GM21529 (cell line): ENCODE results near the gene PEF1.

Source experiments
- ATAC-seq: cut with Tn5 transposase; IDR thresholded peaks from one replicate; pipeline ENCODE4 v1.9.1; 2021; ENCODE audit not compliant: unreplicated experiment

PEF1 gene

DNA sequence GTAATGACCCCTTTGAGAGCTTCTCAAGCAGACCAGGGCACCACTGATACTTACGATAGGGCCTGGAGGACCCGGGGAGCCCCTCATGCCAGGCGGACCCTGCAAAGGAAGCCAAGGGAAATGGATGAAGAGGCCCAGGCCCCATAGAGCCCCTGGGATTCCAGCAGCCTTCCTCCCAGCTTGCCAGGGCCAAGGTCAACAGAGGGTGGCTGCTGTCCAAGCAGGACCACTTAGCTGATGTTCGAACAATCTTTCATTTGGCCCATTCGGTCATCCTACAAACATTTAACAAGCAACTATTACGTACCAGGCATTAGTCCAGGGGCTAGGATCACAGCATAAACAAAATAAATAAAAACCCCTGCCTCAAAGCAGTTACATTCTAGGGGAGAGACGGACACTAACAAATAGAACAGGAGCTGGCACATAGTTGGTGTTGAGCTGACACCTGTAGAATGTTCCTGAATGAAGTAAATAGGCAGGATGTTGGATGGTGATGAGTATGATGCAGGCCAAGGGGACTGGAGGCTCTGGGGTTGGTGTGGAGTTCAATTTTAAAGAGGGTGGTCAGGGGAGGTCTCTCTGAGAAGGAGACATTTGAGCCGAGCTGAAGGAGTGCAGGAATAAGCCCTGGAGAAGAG, 27.0 kb upstream of the PEF1 start:
- no peak for ATAC-seq

DNA sequence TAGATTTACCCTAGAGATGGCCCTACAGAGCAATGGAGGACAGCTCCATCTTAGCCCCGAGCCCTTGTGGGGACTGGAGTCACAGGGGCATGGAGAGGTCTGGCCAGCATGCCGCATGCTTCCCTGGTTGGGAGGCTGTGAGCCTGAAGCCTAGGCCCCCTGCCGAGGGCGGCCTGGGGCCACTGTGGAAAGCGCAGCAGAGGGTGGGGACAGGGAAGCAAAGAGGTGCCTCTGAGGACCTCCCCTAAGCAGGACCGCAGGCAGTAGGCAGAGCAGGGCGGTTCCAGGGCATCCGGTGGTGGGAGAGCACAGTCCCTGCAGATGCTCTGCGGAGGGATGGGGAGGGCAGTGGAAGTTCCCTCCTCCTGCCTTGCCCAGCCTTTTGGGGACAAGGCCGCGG, 26.5 kb upstream of the PEF1 start:
- no peak for ATAC-seq

DNA sequence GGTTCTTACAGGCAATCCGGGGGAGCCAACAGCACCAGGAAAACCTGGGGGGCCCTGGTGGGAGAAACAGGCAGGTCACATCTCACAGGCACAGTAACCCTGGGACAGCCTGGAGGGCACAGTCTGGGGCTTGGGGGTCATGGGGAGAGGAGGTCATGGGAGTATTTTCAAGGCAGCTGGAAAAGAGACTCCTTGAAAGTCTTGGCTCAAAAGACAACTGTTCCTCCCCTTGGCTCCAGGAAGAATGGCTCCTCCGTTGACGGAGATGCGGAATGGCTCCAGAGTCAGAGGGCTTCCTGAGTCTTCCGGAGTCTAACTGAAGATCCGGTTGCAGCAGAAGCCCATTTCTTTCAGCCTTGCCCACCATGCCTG, 25.9 kb upstream of the PEF1 start:
- no peak for ATAC-seq

DNA sequence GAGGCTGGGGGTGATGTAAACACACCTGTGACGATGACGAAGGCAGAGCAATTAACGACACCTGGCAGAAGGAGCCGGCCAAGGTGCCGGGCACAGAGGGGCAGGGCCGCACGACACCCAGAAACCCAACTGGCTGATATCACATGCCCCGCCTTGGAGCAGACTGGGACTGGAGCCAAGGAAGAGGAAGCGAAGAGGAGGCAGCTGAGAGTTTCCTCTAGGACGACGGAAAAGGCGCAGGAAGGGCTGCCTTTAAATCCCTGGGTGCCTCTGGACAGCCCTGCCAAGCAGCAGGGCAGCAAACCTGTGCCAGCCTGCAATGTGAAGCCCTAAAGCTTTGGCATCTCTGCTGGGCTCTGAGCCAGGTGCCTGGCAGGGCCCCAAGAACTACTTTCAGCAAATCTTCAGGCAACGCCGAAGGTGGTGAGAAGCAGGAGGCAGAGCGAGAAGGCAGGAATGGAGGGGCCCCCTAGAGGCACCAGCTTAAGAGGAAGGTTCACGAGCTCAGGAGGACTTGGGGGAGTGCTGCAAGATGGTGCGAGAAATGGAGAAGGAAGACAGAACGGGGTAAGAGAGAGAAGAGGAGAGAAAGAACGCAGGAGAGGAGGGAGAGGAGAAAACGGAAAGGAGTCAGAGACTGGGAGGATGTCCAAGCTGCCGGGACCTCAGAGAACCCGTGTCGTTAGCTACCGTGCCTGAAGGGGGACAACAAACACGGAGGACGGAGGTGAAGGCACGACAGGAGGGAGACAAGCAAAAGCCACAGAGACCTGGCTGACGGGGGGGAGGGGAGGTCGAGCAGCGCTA, 25.3 kb upstream of the PEF1 start:
- no peak for ATAC-seq

DNA sequence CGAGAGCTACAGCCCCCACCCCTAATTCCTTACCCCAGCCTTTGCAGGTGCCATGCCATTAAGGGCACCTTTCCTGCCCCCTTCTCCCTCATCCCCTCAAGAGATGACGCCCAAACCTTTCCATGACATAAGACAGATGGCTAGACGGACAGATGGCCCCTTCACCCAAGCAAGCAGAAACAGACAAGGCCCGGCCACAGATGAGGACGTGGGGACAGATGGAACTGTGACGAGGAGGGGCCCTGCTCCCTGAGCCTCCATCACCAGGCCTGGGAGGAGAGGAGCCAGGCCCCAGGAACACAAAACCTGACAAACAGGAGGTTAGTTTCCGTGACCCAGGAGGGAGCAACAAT, 24.7 kb upstream of the PEF1 start:
- ATAC-seq: no peak

DNA sequence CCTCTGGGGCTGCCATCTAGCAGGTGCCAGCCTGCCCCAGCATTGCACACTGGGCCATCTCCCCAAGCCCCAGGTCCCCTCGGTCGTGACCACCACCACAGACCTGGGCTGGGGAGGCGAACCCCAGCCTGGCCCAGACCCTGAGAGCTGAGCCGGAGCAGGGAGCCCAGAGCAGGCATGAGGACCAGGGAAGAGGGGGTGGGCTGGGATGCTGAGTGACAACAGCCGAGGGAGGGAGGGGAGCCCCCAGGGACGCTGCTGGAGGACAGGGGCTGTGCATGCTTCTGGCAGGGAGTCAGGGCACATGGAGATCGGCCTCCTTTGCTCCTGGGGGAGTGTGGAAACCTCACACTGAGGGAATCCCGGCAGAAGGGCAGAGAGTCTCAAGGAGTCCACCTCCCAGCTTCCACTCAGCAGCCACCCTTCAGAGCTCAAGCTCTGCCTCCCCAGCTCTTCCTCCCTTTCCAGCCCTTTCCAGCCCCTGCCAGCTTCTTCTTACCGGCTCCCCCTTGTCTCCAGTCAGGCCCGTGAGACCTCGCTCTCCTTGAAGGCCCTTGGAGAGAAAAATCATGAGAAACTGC, 23.7 kb upstream of the PEF1 start:
- no peak for ATAC-seq

DNA sequence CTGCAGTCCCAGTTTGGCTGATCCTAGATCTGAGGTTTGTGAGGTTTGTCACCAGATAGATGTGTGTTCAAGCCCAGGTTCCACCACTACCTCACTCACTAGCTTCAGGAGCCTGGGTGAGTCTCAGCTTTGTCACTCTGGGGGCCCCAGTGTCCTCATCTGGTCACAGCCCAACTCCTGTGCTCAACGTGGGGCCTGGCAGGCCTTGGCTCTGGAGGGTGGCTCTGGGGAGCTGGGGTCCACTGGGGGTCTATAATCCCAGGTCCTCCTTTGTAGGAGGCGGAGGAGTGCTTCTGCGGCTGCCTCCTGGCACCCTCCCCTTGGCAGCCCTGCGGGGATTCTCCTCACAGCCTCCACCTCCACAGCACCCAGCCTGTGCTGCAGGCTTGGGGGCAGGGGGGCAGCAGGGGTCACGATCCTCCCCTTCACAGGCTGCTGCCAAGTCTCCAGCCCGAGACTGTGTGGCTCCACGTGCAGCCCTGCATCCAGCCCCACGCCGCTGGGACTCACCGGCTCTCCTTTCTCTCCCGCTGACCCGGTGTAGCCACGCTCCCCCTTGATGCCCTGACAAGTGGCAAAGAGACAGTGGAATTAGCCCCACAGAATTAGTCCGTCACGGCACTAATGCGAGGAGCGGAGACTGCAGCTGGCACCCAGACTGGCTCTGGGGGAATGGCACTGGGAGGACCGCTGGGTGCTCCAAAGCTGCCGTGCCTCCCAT, 22.5 kb upstream of the PEF1 start:
- ATAC-seq: no peak

DNA sequence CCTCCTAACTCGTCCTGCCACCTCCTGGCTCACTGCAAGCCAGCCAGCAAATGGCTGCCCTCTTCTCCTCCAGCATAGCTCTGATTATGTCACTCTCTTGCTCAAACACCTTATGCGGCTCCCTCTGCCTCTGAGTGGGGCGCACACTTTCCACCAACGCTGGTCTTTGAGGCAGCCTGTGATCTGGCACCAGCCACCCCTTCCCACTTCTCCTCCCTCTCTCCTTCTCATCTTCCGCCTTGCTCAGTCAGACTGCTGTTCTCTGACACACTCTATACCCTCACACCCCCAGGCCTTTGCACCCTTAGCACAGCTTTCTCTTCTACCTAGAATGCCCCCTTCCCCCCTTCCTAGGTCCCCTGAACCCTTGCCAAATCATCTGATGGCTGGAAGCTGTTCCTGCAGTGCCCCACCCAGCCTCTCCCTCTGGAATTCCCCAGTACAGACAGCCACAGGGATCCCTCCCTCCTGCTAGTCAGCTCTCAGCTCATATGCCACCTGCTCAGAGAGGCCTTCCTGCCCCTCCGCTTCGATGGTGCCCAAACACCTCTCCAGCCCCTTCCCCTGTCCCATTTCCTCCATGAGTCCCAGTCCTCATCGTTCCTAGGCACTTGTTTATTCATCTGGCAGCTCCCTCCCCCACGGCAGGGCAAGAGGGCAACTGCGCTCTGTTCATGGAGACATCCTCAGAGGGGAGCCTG, 21.7 kb upstream of the PEF1 start:
- ATAC-seq: no peak

DNA sequence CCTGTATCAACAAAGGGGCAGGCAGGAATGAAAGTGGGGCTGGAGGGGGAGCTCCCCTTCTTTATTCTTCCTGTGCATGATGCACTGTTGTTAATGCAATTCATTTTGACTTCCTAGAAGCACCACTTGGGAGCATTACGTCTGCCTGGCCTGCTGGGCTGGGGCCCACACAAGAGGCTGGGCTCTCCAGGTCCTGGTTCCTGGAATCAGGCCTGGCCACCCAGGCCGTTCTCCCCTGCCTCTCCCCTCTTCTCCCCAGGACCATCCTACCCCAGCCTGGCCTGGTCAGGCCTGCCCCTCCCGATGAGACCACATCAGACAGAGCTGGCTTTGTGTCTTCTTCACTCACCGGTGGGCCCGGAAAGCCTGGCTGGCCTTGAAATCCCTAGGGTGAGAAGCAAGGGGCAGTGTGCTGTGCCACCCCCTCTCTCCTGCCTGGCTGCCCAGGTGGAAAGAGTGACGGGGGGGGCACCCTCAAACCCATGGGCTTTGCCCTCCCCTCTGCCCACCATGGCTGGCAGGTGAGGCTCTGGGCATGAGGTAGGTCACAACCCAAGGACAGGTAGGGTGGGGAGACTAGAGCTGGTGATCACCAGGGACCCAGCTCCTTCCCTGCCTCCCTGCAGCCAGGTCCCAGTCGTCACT, 20.7 kb upstream of the PEF1 start:
- ATAC-seq: no peak

DNA sequence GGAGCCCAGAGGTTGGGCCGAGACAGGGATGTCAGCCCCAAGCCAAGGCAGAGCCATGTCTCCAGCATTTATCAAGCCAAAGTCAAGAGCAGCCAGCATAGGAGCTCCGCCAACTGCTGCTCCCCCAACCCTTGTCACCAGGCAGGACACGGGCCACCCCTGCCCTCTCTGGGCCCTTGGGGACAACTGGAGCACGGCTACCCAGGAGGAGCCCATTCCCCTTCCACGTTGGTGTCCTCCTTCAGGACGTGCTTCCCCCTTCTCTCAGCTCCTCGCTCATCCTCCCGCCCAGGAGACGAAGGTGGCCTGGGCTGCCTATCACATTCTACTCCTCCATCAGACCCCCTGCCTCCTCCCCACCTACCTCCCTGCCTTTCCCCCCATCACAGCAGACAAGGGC, 19.9 kb upstream of the PEF1 start:
- no peak for ATAC-seq

DNA sequence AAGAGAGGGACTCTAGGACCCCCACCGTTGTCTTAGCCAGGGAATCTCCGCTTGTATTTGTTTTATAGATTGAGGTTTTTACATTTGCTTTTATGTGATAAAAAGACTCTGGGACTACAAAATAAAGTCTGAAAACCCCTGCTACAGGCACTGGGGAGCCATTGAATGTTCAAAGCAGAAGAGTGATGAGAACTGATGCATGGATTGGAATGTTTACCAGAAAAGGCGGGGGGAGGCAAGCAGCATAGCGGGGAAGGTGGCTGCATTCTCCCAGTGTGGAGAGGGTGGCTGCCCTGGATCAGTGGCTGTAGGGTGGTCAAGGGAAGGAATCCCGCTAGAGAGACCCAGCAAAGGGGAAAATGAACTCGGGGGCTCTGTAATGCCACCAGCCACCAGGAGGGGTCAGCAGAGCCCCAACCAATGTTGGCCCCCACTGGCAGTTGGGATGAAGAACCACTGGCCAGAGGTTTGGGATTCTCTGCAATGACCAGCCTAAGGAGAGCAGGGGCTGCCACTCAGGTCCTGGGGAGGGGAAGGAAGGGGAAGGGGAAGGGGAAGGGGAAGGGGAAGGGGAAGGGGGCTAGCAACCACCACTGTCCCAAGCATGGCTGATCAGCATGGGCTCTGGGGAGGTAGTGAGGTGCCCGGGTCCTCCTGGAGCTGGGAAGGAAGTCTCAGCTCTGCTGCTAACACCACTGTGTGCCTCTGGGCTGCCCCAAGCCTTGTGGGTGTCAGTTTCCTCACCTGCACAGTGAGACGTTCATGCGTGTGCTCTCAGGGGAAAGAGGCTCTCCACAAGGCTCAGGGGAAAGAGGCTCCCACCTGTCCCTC, 19.2 kb upstream of the PEF1 start:
- no peak for ATAC-seq

DNA sequence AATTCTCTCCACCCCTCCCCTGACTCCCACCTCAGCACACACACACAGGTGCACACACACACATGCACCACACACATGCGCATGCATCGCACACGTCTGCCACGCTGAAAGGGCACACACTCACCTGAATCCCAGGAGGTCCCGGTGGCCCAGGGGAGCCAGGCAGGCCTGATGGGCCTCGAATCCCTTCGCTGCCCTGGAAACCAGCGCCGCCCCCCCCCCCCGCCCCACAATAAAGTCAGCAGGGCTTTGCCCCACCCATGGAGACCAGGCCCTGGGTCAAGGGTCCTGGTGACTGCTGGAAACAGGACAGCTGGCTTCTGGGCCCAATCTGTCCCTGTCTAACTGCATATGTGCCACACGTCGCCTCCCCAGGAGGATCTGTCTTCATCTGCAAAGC, 17.8 kb upstream of the PEF1 start:
- no peak for ATAC-seq

DNA sequence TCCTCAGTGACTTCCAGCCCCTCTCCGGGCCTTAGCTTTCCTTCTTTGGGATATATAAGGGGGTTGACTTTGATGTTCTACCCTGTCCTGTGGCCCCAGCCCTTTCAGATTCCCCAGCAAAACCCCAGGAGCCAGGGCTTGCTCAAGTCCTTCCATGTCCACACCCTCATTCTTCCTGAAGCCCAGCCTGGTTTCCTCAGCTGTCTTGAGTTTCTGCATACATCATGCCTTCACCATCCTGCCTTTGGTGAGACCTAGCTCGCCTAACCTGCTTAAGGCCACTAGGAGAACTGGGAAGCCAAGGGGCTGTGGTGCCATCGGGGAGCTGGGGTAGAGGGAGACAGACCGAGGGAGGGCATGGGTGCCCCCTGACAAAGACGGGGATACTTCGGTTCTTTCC, 17.2 kb upstream of the PEF1 start:
- no peak for ATAC-seq

DNA sequence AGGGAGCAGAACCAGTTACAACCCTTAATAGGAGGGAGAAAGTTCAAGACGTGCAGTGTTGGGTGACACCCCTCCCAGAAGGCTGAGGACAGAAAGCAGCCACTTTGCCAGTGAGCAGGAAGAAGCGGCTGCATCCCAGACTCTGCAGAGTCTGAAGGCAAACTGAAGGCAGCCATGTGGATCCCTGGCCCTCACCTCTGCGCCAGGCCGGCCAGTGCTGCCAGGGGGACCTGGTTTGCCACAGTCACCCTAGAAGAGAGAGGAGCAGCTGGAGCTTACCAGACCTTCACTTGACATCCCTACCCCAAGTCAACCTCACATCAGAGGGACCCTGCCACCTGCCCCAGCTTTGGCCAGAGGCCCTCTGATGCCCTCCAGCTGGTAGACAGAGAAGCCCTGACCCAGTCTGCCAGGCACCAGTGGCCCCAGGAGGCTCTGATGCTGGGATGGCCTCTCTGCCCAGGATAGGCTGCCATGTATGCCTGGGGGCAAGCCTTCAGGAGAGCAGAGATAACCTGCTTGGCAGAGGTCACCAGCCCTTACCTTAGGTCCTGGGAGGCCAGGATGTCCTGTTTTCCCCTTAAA, 16.3 kb upstream of the PEF1 start:
- no peak for ATAC-seq

DNA sequence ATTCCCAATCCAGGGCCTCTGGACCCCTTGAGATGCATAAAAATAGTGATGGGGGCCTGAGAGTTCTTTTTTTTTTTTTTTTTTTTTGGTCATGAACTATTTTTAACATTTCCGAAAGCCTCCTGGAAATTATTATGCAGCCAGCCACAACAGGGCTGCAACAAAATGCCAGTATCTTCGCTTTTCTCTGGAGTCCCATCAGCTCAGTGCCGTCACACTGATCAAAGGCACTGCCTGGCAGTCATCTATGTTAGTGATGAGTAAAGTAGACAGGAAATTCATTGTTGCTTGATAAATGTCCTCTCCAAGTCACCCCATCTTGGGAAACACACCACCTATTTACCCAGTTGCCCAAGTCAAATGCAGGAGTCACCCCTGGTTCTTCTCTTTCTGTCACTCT, 15.2 kb upstream of the PEF1 start:
- no peak for ATAC-seq

DNA sequence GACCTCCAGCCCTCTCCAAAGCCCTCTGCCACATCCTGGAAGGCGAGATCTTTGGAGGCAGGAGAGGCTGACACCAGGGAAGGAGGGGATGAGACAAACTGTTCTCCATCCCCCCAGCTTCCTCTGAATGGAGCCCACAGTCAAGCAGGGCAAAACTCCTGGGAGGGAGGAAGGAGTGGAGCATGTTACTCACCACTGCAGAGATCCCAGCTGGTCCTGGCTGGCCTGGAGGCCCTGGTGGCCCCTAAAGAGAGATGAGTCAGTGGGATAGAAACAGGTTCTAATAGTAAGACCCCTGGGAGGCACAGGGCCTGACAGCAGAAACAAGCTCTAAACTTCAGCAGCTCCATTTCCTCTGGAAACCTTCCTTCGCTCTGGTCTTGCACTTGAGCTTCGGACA, 14.0 kb upstream of the PEF1 start:
- no peak for ATAC-seq

DNA sequence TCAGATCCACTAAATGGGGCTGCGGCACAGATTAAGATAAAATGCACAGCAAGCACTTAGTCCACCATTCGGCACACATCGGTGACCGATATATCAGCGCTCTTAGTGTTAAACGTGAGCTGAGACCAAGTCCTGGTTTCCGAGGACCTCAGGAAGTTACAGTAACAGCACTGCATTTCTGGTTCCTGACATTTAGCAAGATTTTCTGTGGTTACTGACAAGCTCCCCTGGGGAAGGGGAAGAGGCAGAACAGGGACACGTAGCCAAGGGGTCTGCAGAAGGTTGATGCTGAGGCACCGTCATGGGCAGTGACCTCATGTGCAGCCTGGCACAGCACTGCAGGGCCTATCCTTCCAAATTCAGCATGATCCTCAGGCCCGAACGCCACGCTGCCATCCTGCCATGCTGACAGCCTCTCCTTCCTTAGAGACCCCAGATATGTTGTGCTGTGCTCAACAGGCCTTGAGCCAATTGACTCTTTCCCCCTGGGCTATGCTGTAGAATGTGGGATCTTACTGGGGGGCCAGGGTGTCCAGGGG, 13.4 kb upstream of the PEF1 start:
- ATAC-seq: no peak

DNA sequence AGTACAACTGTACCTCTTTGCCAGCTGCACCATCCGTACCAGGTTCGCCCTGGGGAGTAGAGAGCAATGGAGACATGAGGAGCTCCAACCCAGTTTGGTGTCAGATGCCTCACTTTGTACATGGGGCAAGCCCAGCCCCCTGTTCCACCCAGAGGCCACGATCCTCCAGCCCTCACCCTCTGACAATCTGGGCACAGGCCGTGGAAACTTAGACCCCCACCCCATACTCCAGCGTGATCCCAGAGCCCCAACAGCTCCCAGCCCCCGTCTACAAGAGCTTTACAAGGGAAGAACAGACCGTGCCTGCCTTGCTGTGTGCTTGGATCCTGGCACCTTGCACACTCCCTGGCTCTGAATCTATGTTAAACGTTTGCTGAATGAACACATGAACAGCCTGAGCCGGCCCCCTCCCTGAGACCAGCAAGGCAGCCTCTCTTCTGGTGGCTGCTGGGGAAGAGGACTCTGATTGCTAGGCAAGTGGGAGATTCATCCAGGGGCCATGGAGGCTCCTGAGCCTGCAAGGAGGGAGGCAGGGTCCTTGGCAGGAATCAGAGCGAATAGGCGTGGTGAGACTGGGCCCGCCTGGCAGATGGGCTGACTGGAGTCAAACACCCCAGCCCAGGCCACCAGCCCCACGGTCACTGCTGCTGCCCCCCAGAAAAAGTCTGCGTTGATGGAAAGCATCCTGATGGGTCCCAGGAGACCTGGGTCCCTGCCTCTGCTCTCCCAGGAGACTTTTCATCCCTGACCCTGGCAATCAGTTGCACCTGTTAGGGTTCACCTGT, 12.5 kb upstream of the PEF1 start:
- ATAC-seq: no peak

DNA sequence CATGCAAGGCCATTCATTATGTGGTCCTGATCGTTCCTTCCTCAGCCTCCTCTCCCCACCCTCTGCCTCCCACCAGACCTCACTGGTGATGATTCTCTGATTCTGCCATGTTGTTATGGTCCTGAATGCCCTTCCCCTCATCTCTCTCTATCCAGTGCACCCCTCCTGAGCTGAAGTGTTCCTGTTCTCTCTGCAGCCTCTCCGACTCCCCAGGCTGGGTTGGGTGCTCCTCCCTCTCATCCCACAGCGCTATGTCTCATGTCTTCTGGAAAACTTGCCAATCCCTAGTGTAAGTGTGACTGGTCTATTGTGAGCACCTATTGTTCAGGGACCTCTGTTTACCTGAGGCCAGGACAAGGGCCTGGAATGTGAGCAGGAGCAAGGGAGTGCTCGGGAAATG, 11.1 kb upstream of the PEF1 start:
- no peak for ATAC-seq
